GM19239 (cell line): ENCODE measurements around the gene CAB39.

ENCODE experiments used
- DNase-seq: peaks from one replicate; pipeline ENCODE4 v3.0.0; 2011; ENCODE audit warnings: low spot score; ENCODE audit not compliant: insufficient read length
- FAIRE-seq: peaks from 2 replicates; lab custom pipeline; 2011; peaks lifted over from hg19 to GRCh38; lab: Jason Lieb, UNC

Gene CAB39

DNA sequence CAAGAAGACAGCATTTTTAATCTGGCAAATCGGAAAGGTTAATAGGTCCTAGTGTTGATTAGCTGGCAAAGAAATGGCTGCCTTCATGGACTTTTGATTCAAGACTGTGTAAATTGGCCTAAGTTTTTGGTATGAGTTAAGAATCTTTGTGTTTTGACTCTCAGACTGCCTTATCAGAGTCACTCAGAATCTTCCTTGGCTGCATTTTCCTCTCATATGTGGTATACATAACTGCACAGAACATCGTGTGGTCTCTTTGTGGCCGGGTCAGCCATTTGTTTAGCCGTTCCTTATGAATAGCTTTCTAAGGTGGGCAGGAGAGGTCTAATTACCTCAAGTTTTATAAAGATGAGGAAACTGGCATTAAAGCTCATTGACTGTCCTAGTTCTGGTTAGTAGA lies 30.1 kb downstream of the CAB39 start:
- DNase-seq (no peak), FAIRE-seq (no peak)

DNA sequence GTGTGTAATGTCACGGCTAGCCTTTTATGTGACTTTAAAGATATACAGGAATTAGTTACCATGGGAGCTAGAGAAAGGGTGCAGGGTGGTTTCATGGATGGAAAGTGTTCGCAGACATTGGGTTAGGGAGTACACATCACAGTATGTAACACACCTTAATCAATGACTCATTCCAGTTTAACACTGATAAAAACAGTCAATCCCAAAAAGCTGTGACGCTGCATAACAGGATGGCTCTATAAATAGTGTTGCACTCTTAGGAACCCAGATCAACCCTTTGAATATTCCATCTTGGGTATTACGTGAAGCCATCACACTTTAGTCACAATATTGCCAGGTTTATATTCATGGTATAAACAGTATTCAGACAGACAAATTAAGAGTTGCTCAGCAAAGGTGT lies 33.6 kb downstream of the CAB39 start:
- no peak for FAIRE-seq
- DNase-seq = no peak

- FAIRE-seq = no peak
- no peak for DNase-seq
Observed at GRCh38 chr2:230748087-230748486, 35.4 kb downstream of the CAB39 start.

- DNase-seq (no peak), FAIRE-seq (no peak)
Observed at GRCh38 chr2:230749111-230749510, 36.5 kb downstream of the CAB39 start.

- FAIRE-seq (peak; percentile 28), DNase-seq (no peak)
Observed at GRCh38 chr2:230751062-230751461, 38.4 kb downstream of the CAB39 start.

GRCh38 chr2:230754200-230754599 lies 41.6 kb downstream of the CAB39 start:
- no peak for DNase-seq
- FAIRE-seq = no peak

DNA sequence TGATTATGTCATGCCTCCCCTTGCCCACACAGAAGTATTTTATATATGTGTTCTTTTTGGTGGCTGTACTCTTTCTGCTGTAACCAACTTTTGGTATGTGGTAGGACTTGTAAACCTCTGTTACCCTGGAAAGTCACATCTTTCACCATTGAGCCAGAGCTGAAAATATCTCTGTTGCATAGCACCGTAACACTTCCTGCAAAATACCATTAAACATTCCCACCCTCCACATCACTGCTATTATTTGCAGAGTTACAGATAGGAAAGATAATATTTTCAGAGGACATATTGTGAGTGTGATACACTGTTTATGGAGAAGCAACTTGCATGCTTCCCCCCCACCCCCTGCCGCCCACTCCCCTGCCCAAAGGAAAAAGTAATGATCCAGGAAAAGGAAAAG lies 44.8 kb downstream of the CAB39 start:
- peak; percentile 14 for FAIRE-seq
- no peak for DNase-seq

DNA sequence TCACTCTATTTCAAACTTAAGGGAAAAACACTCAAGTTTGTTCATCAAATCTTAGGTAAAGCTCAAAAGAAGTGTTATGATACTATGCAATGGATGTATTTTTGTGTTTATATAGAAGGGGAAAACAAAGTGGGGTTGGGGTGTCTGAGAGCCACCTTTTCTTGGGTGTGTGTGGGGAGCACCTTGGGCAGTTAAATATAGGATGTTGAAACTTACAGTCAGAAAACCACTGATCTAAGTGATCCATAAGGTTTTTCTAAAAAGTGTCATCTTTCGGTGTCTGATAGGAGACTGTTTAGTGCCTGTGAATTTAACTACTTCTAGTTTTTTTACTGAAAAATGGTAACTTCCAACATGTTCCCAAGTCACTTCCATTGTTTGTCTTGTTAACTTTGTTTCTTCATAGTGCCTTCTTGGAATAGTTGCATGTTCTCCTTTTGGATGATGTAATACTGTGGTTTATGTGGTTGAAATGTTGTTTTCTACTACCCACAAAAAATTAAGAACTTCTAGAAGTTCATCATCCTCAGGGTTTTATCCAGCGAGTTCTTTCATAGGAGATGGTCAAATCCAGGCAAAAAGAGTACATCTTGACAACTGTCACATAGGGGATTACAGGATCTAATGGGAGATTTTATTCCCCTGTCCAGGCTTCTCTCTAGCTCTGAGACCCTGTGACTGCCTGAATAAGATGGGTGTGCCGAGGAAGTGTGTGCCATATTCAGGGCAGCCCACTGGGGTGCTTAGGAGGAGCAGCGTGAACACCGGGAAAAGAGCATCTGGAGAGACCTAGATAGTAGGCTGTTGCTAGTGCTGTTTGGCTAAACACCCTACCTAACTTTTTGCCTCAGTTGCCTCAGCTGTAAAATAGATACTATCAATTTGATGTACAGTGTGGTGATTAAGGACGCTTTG lies 46.2 kb downstream of the CAB39 start:
- DNase-seq (no peak), FAIRE-seq (peak; percentile 68)

GRCh38 chr2:230759481-230760167 lies 47.0 kb downstream of the CAB39 start:
- peak; percentile 47 for FAIRE-seq
- no peak for DNase-seq

- DNase-seq (no peak), FAIRE-seq (no peak)
Observed at GRCh38 chr2:230761704-230762103, 49.1 kb downstream of the CAB39 start.

DNA sequence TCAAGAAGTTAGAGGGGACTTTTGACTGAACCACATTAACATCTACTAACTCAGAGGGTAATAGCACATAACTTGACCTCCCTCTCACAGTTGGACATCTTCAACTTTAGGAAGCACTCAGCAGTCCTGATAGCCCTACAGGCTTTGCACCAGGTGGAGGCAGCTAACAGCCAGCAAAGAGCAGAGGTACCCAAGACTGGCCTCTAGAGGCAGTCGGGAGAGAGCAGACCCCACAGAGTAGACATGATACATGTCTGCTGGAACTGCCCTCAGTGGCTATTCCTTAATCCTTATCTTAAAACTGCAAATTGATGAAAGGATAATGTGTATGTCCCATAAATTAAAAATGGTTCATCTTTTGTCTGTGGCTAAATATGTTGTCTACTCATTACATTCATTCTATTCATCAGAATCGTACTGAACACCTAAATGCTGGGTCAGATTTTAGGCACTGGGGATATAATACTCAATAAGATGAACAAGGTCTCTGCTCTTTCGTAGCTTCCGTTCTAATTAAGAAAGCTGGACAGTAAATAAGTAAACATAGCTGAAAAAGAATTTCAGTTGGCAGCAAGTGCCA lies 49.8 kb downstream of the CAB39 start:
- FAIRE-seq (peak; percentile 70), DNase-seq (no peak)

- no peak for DNase-seq
- peak; percentile 49 for FAIRE-seq
Observed at GRCh38 chr2:230764346-230764745, 51.7 kb downstream of the CAB39 start.

GRCh38 chr2:230765611-230766300 lies 53.1 kb downstream of the CAB39 start:
- peak; percentile 39 for FAIRE-seq

DNA sequence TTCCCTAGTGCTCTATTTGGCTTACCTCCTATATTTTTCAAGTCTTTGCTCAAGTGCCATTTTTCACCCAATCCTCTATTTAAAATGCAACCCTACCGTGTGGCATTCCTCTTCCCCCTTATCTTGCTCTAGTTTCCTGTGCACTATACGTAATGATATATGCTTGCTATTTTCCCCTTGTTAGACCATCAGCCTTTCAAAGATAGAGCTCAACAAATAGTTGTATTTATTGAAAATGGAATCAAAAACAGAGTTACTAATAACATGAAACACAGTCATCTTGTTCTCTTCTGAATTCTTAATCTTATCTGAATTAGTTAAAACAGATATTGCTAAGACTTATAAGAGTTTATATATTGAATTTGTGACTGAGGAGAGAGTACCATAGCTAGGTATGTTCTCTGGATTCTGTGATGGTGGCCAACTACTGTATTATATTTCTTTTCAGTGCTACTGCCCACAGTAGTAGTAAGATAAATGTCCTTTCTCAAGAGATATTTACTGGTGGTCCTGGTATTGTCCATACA lies 55.3 kb downstream of the CAB39 start:
- DNase-seq (no peak), FAIRE-seq (peak; percentile 79)

More at GRCh38 chr2:230765611-230766300, 53.1 kb downstream of the CAB39 start:
- DNase-seq = no peak

- DNase-seq (no peak), FAIRE-seq (no peak)
Observed at GRCh38 chr2:230770804-230771203, 58.2 kb downstream of the CAB39 start.

- DNase-seq (no peak), FAIRE-seq (no peak)
Observed at GRCh38 chr2:230772156-230772555, 59.5 kb downstream of the CAB39 start.

GRCh38 chr2:230773039-230773773 lies 60.6 kb downstream of the CAB39 start:
- FAIRE-seq (no peak), DNase-seq (no peak)

DNA sequence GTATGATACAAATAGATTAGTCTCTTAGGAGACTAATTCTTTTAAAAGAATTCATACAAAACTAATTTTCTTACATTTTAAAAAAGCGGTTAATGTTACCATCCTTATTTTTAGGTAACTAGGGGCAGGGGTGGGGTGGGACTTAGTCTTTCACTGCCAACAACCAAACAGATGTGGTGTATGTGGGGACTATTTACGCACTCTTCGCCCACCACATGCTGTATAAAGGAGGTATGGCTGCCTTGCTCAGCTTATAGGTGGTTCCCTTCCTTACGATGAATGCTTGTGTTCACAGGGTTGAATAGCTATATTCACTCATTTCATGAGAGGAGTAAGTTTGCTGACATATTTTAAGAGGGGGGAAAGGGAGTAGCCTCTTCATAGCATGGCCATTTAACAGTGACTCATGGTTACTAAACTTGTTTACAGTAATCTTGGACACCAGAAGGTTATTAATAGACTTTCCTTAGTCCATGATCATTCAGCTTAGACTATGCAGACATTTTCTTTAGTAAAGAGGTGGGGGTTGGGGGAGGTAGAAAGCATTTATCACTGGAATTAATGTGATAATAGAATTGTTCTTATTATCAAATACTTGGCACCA lies 61.8 kb downstream of the CAB39 start:
- DNase-seq (no peak), FAIRE-seq (no peak)

DNA sequence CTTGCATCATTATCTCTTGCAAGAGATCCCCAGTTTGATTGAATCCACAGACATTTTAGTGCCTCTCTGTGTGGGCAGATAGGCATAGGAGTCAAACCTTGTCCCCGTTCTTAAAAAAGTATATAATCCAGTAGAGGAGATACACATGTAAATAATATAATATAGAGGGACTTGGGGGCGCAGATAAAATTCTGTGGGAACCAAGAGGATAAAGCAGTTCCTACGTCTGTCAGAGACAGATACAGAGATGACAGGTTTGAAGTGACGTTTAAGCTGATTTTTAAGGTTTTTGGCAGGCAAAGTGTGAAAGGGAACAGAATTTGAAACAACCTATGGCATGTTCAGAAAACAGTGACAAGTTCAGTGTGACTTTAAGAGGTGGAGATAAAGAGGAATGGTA lies 63.1 kb downstream of the CAB39 start:
- FAIRE-seq (no peak), DNase-seq (no peak)
